Astrocyte (in vitro differentiated cells and primary cell): ENCODE measurements around the gene SCLY. TPM values are rescaled to one million over a fixed set of nuclear protein-coding genes. Genes with fewer than 3 reads are reported as not detected.

Experiments used
- DNase-seq: peaks from one replicate; pipeline ENCODE4 v3.0.0-alpha.2; 2010; ENCODE audit warnings: low read depth
- FAIRE-seq: peaks from 2 replicates; lab custom pipeline; 2011; peaks lifted over from hg19 to GRCh38; lab: Jason Lieb, UNC
- H2AFZ ChIP-seq: 2 replicates; pipeline ENCODE4 v1.6.0; 2012; ENCODE audit warnings: low read depth, low read length, inconsistent platforms
- H3K27ac ChIP-seq: 2 replicates; pipeline ENCODE4 v1.5.1; 2011; ENCODE audit warnings: low read depth, low read length, inconsistent platforms
- H3K27me3 ChIP-seq: 2 replicates; pipeline ENCODE4 v1.6.0; 2011; ENCODE audit warnings: low read length, inconsistent platforms; ENCODE audit not compliant: insufficient read depth
- H3K36me3 ChIP-seq: 2 replicates; pipeline ENCODE4 v1.5.1; 2011; ENCODE audit warnings: low read length, inconsistent platforms; ENCODE audit not compliant: insufficient read depth
- H3K4me1 ChIP-seq: 2 replicates; pipeline ENCODE4 v1.5.1; 2011; ENCODE audit warnings: low read length, inconsistent platforms; ENCODE audit not compliant: insufficient read depth
- H3K4me2 ChIP-seq: 2 replicates; pipeline ENCODE4 v1.6.0; 2012; ENCODE audit warnings: low read length, inconsistent platforms
- H3K4me3 ChIP-seq: 2 replicates; pipeline ENCODE4 v1.5.1; 2011; ENCODE audit warnings: low read depth, mild to moderate bottlenecking, low read length, inconsistent platforms; ENCODE audit not compliant: insufficient read depth
- H3K79me2 ChIP-seq: 2 replicates; pipeline ENCODE4 v1.6.0; 2012; ENCODE audit warnings: mild to moderate bottlenecking, low read length, inconsistent platforms; ENCODE audit not compliant: insufficient read depth
- H3K9ac ChIP-seq: 2 replicates; pipeline ENCODE4 v1.6.0; 2012; ENCODE audit warnings: mild to moderate bottlenecking, low read length, inconsistent platforms
- H3K9me3 ChIP-seq: 2 replicates; pipeline ENCODE4 v1.5.1; 2012; ENCODE audit warnings: low read depth, mild to moderate bottlenecking, low read length, inconsistent platforms; ENCODE audit not compliant: insufficient read depth
- H4K20me1 ChIP-seq: 2 replicates; pipeline ENCODE4 v1.6.0; 2012; ENCODE audit warnings: low read length, inconsistent platforms; ENCODE audit not compliant: insufficient read depth
- H3K27ac Mint-ChIP-seq: one replicate; pipeline ENCODE4 v1.8.0; 2021; ENCODE audit warnings: mild to moderate bottlenecking, mixed read lengths; ENCODE audit not compliant: unreplicated experiment
- H3K27me3 Mint-ChIP-seq: one replicate; pipeline ENCODE4 v1.8.0; 2021; ENCODE audit warnings: low read depth, mixed read lengths; ENCODE audit not compliant: unreplicated experiment
- H3K36me3 Mint-ChIP-seq: one replicate; pipeline ENCODE4 v1.8.0; 2021; ENCODE audit warnings: low read depth, mixed read lengths; ENCODE audit not compliant: unreplicated experiment
- H3K4me1 Mint-ChIP-seq: one replicate; pipeline ENCODE4 v1.8.0; 2021; ENCODE audit warnings: low read depth, mixed read lengths; ENCODE audit not compliant: unreplicated experiment
- H3K4me3 Mint-ChIP-seq: one replicate; pipeline ENCODE4 v1.8.0; 2021; ENCODE audit warnings: mild to moderate bottlenecking, moderate library complexity, mixed read lengths; ENCODE audit not compliant: unreplicated experiment
- H3K9me3 Mint-ChIP-seq: one replicate; pipeline ENCODE4 v1.8.0; 2021; ENCODE audit warnings: mild to moderate bottlenecking, mixed read lengths; ENCODE audit not compliant: unreplicated experiment
- EZH2 ChIP-seq: IDR thresholded peaks from 2 replicates; pipeline ENCODE4 v1.6.1; 2012; ENCODE audit warnings: mild to moderate bottlenecking, low read length, inconsistent platforms; ENCODE audit not compliant: insufficient read depth
- total RNA-seq: library from RNA; stranded (reverse); gene quantifications from 2 replicates; pipeline ENCODE4 v1.2.1, GENCODE V29; 2021
- TF ChIP-seq, protein P1 (sequence below): IDR thresholded peaks from 2 replicates; pipeline ENCODE4 v1.5.1; 2011; ENCODE audit warnings: low read depth, mild to moderate bottlenecking, inconsistent platforms, low read length, moderate library complexity; ENCODE audit not compliant: insufficient read depth

SCLY gene
- total RNA-seq, 1 donor from 2014 or later: 15.4 TPM

DNA sequence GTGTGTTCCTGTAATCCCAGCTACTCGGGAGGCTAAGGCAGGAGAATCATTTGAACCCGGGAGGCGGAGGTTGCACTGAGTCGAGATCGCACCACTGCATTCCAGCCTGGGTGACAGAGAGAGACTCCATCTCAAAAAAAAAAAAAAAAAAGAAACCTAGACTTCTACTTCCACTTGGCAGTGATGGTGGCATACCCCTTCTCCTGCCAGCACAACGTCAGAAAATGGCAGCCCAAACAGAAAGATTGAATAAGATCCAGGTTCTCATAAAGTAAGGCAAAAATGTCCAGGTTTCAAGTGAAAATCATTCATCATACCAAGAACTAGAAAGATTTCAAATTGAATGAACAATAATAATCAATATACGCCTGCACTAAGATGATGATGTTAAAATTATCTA lies 24.0 kb downstream of the SCLY start:
- no peak for TF ChIP-seq EZH2
- TF ChIP-seq, protein P1, sequence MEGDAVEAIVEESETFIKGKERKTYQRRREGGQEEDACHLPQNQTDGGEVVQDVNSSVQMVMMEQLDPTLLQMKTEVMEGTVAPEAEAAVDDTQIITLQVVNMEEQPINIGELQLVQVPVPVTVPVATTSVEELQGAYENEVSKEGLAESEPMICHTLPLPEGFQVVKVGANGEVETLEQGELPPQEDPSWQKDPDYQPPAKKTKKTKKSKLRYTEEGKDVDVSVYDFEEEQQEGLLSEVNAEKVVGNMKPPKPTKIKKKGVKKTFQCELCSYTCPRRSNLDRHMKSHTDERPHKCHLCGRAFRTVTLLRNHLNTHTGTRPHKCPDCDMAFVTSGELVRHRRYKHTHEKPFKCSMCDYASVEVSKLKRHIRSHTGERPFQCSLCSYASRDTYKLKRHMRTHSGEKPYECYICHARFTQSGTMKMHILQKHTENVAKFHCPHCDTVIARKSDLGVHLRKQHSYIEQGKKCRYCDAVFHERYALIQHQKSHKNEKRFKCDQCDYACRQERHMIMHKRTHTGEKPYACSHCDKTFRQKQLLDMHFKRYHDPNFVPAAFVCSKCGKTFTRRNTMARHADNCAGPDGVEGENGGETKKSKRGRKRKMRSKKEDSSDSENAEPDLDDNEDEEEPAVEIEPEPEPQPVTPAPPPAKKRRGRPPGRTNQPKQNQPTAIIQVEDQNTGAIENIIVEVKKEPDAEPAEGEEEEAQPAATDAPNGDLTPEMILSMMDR: no peak
- FAIRE-seq: no peak
- H3K9me3 ChIP-seq: no peaks in the 10 kb centered on the region

DNA sequence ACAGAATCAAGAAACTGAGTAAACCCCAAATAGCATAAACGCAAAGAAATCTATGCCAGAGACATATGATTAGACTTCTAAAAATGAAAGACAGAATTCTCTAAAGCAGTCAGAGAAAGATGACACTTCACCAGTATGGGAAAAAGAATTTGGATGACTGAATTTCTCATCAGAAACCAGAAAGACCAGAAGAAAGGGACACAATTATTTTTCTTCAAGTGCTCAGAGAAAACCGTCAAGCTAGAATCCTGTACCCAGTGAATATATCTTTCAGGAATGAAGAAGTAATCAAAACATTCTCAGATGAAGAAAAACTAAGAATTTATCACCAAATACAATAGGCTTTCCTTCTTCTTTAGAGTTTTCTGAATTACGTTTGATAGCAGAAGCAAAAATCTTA lies 25.1 kb downstream of the SCLY start:
- no peaks in the 10 kb centered on the region for H4K20me1 ChIP-seq
- H3K27me3 ChIP-seq: no peaks in the 10 kb centered on the region
- no peak for DNase-seq
- no peak for FAIRE-seq
- H3K27ac ChIP-seq: no peak overlapping the region
- no peaks in the 10 kb centered on the region for H3K9me3 Mint-ChIP-seq
- H2AFZ ChIP-seq: no peak overlapping the region
- H3K9me3 ChIP-seq: no peaks in the 10 kb centered on the region
- H3K79me2 ChIP-seq: no peaks in the 10 kb centered on the region
- no peak overlapping the region for H3K4me3 Mint-ChIP-seq
- H3K4me1 ChIP-seq: no peaks in the 10 kb centered on the region
- no peaks in the 10 kb centered on the region for H3K4me1 Mint-ChIP-seq
- H3K4me3 ChIP-seq: no peak overlapping the region
- H3K27ac Mint-ChIP-seq: no peak overlapping the region
- H3K36me3 Mint-ChIP-seq: peaks cover 24% of the 10 kb centered on the region
- no peaks in the 10 kb centered on the region for H3K36me3 ChIP-seq
- no peak overlapping the region for H3K9ac ChIP-seq
- H3K4me2 ChIP-seq: no peak overlapping the region
- no peaks in the 10 kb centered on the region for H3K27me3 Mint-ChIP-seq
- TF ChIP-seq EZH2: no peak
- TF ChIP-seq, protein P1: no peak

More for the DNA sequence above, 24.0 kb downstream of the SCLY start:
- DNase-seq: no peak
- Histone ChIP-seq H3K9ac (no peak overlapping the region), H2AFZ (no peak overlapping the region), H3K4me1 (no peaks in the 10 kb centered on the region), H3K27me3 (no peaks in the 10 kb centered on the region), H4K20me1 (no peaks in the 10 kb centered on the region), H3K4me2 (no peak overlapping the region), H3K79me2 (no peaks in the 10 kb centered on the region), H3K27ac (no peak overlapping the region), H3K36me3 (no peaks in the 10 kb centered on the region), H3K4me3 (no peak overlapping the region)
- Mint-ChIP-seq H3K27ac (no peak overlapping the region), H3K36me3 (peaks cover 30% of the 10 kb centered on the region), H3K4me1 (no peaks in the 10 kb centered on the region), H3K4me3 (no peak overlapping the region), H3K9me3 (peaks cover 3% of the 10 kb centered on the region), H3K27me3 (no peaks in the 10 kb centered on the region)

DNA sequence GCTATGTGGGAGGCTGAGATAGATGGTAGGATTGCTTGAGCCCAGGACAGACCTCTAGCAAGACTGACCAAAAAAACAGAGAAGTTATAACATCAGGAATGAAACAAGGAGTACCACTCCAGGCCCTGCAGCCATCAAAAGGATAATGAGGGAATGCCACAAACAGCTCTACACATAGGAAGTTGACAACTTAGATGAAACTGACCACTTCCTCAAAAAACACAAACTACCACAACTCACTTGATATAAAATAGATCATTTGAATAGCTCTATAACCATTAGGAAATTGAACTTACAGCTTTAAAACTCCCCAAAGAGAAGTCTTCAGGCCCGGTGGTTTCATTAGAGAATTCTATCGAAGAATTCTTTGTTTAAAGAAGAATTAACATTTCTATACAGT lies 26.4 kb downstream of the SCLY start:
- TF ChIP-seq EZH2: no peak
- TF ChIP-seq, protein P1: no peak
- H3K36me3 Mint-ChIP-seq: peaks cover 15% of the 10 kb centered on the region
- H2AFZ ChIP-seq: no peak overlapping the region
- no peak overlapping the region for H3K27ac Mint-ChIP-seq
- FAIRE-seq (no peak), DNase-seq (no peak)
- H3K79me2 ChIP-seq: no peaks in the 10 kb centered on the region
- no peaks in the 10 kb centered on the region for H3K4me1 Mint-ChIP-seq
- no peak overlapping the region for H3K4me2 ChIP-seq
- H3K27me3 Mint-ChIP-seq: no peaks in the 10 kb centered on the region
- H3K9me3 Mint-ChIP-seq: no peaks in the 10 kb centered on the region
- H3K9ac ChIP-seq: no peak overlapping the region
- H3K36me3 ChIP-seq: no peaks in the 10 kb centered on the region
- no peaks in the 10 kb centered on the region for H3K27me3 ChIP-seq
- H3K27ac ChIP-seq: no peak overlapping the region
- no peak overlapping the region for H3K4me3 Mint-ChIP-seq
- H3K4me1 ChIP-seq: no peaks in the 10 kb centered on the region
- no peaks in the 10 kb centered on the region for H4K20me1 ChIP-seq
- H3K9me3 ChIP-seq: no peaks in the 10 kb centered on the region
- H3K4me3 ChIP-seq: no peak overlapping the region
